Bladder microvascular endothelial cell (primary cell): ENCODE measurements around the gene STING1. TPM values are rescaled to one million over a fixed set of nuclear protein-coding genes. Genes with fewer than 3 reads are reported as not detected.

Source experiments
- total RNA-seq: library from RNA; depleted of rRNA; stranded (reverse); fragments of >200 nt; gene quantifications from 2 replicates; pipeline ENCODE4 v1.2.3, GENCODE V29; 2014

STING1 gene
- total RNA-seq, result 39.1 and 53.7 TPM in 2 replicates

DNA sequence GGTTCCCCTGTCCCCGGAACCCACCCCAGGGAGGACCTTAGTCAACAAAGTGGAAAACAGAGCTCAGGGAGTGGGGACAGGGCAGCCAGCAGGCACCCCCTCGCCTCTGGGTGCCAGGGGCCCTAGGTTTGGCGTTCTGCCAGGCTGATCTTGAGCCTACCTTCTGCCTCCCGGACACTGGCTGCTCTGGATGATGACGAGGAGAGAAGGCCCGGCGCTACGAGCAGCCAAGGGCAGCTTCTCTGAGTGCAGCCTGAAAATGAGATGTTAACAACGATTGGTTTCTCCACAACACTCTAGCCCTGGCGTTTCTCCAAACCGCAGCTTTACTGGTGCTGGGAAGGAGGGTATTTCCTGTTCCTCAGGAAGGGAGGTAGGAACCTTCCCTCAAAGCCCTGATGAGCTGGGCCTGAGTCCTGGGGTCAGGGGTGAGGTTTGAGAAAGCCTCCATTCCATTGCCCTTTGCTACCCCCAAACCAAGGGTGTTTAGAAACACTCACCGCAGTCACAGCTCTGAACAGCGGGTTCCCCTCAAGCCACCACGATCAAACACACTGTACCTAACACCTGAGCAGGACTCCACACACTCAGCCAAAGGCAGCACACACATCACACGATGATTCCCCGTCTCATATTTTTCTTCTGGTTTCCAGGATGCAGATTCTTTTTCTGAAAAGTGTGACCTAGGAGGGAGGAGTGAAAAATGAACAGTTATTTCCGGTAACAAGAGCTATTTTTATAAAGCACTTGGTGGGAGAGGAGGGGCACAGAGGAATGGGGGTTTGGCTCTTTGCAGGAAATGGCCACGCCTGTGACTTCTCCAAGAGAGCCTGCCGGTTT is at the start of gene STING1:
Gene STING1, minus strand, starts transcription at position 709 of the 840 bp plus-strand sequence. CDS start 1,054 bp downstream, outside the sequence.

GRCh38 chr5:139470821-139471300 is 11.7 kb downstream of the STING1 start, which contains the start of gene SMIM33:
Gene SMIM33 (plus strand): TSS chr5:139471004. CDS start chr5:139471122, 118 bp downstream.

DNA sequence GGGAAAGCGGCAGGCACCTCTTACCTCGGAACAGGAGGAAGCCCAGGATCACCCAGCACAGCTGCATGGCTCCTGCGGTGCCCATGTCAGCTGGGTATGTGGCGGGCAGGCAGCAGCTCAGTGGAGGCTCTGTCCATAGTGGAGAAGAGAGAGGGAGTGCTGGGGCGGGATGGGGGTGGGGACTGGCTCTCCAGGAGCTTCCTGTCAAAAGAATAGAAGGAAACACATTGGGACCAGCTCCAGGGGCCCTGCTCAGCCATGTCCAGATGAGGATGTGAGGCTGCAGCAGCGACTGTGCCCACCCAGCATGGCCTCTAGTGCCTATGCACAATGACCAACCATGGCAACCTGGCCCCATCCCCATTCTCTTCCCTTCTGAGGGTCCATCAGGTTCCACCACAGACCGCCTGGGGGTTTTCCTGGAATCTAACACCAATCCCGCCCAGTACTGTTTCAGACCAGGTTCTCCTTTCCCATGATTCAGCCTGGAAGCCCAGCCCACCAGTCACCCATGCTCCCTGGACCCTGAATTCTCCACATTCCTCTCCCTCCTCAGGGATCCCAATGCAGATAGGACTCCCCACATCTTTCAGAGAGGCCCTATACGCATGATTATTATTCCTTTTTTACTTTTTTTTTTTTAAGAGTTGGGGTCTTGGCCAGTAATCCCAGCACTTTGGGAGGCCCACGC is 19.8 kb downstream of the STING1 start, which contains the start of gene ECSCR:
Gene ECSCR, minus strand, starts transcription at position 158 of the 691 bp plus-strand sequence. Its CDS starts 73 bp downstream, at position 85.

DNA sequence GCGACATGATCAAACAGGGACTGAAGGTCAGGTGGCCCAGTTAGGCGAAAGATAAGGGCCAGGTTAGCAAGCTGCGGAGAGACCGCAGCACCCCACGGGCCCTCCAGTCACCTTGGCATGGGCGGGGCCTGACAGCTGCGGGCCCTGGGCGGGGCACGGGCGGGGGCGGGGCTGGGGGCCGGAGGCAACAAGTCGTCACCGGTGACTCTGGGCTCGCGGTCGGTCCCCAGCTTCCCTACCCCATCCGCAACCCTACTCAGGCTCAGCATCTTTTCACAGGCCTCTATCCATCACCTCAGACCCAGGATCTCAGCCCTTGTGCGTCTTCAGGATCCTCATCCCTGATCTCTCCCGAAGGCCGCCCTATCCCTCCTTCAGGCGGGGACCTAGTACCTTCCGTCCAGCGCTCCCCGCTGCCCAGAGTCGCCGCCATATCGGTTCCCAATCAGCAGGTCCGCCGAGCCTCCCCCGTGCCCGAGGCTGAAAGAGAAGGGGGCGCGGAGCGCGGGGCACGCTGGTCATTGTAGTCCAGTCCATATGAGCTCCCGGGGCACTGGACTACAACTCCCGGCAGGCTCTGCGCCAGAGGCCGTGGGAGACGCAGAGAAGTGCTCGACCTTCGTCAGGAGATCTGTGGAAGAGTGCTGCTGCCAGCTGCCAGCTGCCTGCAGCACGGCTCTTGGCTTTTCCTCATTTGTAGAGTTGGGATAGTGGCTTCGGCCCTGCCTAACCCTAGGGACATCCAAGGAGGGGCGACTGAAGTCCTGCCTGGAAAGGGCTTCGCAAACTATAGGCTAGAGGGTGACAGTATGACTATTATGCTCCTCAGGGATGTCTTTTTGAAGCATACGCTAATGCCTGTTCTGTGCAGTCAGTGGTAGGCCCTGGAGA is 43.3 kb downstream of the STING1 start, which contains the start of gene DNAJC18:
Gene DNAJC18, minus strand, starts transcription at position 513 of the 891 bp plus-strand sequence. Its CDS starts 80 bp downstream, at position 433.

Other genes with a start within 250 kb of the STING1 start
- 160 and 339 TPM in 2 replicates for gene MATR3, start 189.0 kb downstream of the STING1 start, total RNA-seq
- gene PAIP2, start 140.9 kb downstream of the STING1 start, total RNA-seq, result 57.3 and 90.8 TPM in 2 replicates
- not detected in 2 replicates for gene SLC23A1, start 99.5 kb downstream of the STING1 start, total RNA-seq
- gene MZB1, start 92.8 kb downstream of the STING1 start, total RNA-seq, result 0.16 and 0.44 TPM in 2 replicates
- 2.1 and 5.8 TPM in 2 replicates for gene PROB1, start 87.7 kb downstream of the STING1 start, total RNA-seq
- gene SPATA24, start 78.7 kb downstream of the STING1 start, total RNA-seq, result 7.3 and 9.8 TPM in 2 replicates
- 4.4 and 8.9 TPM in 2 replicates for gene DNAJC18, start 43.2 kb downstream of the STING1 start, total RNA-seq
- 281 and 350 TPM in 2 replicates for gene ECSCR, start 20.0 kb downstream of the STING1 start, total RNA-seq
- gene SMIM33, start 11.8 kb downstream of the STING1 start, total RNA-seq, result not detected in 2 replicates
- 44.0 and 52.2 TPM in 2 replicates for gene UBE2D2, start 78.6 kb upstream of the STING1 start, total RNA-seq
- 8.7 and 30.0 TPM in 2 replicates for gene CXXC5, start 165.6 kb upstream of the STING1 start, total RNA-seq